HG02884 (cell line): Measurements from ENCODE around the gene SAMM50.

ENCODE experiments used
- ATAC-seq: cut with Tn5 transposase; IDR thresholded peaks from one replicate; pipeline ENCODE4 v1.9.1; 2021; ENCODE audit warnings: mild to moderate bottlenecking, moderate library complexity; ENCODE audit not compliant: unreplicated experiment

The SAMM50 gene

DNA sequence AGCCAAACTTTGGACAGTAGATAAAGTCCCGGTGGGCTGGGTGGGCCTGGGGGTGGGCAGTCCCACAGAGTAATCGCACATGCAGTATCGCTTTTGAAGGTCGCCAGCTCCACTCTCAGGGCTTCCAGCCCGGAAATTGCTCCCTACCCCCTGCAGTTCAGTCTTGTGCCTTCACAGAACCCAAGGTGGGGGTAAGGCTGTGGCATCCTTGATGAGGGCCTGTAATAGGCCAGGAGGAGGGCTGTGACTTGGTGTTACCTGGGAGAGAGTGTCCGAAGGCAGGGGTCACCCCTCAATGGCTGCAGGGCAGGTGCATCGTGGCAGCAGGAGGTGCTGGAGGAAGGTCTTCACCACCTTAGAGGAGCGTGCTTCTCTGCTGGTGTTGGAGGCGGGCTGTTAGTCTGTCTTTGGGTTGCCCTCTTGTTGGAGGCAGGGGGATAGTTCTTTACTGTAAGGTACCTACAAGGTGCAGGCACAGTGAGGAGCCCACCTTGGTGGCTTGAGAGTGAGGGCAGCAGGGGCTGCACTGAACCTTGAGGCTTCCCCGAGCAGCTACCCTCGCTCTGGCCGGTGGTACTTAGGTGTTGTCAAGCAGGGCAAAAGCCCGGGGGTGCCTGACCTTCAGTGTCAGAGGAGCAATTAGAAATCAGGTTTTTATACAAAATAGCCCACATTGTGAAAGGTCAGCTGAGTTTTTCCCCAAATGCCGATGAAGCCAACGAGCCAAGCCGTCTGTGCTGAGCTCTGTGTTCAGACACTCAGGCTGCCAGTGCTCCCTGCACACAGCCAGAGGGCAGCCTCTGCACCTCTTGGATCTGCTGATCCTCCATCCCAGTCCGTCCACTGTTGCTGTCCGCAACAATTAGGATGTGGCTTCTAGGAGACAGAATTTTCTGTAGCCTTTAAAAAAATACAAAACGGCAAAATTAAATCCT is 21.9 kb downstream of the SAMM50 start:
- ATAC-seq: no peak

DNA sequence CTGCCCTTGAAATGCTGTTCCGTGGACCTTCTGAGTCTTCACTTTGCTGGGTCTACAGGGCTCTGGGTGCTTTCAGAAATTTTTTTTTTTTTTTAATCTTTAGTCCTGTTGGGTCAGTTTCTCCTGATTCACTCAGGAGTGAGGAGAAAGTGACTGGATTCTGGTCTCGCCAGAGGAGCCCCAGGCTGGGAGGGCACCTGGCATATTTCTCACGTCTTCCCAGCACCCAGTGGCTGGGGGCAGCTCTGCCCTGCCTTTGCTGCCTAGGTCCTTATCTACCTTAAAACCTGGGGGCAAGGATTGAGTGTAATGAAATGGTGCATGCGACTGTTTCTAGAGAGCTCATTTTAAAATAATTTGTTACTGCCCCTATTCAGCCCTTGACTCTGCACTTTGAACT is 23.3 kb downstream of the SAMM50 start:
- no peak for ATAC-seq

- no peak for ATAC-seq
Measured at GRCh38 chr22:43980579-43980978, 25.3 kb downstream of the SAMM50 start.

DNA sequence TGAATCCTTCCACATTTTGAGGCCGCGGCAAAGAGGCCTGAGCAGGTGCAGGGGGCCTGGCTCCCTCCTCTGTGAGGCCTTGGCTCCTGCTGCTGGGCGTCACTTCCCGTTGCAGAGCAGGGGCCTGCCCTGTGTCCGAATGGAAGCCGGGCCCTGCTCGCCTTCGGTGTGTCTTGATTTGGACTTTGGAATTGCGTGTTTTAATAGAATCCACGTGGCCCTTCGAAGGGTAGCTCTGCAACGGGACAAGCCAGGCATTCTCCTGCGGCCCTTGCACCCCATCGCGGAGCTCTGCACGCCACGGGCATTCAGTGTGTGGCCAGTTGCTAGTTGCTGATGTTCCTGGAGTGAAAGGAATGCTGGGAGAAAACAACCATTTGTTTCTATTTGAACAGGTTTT is 25.8 kb downstream of the SAMM50 start:
- no peak for ATAC-seq

- no peak for ATAC-seq
Measured at GRCh38 chr22:43983808-43984207, 28.6 kb downstream of the SAMM50 start.

DNA sequence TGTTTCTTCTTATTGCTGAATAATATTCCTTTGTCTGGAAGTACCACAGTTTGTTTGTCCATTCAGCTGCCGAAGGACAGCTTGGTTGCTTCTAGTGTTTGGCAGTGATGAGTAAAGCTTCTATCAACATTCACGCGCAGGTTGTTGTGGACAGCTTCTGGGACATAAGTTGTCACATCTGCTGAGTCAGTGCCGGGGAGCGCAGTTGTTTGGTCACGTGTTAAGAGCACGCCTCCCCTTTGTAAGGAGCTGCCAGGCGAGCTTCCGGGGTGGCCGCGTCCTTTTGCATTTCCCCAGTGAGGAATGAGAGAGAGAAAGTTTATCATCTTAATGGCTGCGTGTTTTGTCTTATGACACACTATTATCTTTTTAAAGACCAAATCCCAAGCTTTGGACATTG is 30.3 kb downstream of the SAMM50 start:
- ATAC-seq: no peak

GRCh38 chr22:43988116-43988820 is 33.0 kb downstream of the SAMM50 start:
- no peak for ATAC-seq

- no peak for ATAC-seq
Measured at GRCh38 chr22:43988960-43989359, 33.7 kb downstream of the SAMM50 start.

DNA sequence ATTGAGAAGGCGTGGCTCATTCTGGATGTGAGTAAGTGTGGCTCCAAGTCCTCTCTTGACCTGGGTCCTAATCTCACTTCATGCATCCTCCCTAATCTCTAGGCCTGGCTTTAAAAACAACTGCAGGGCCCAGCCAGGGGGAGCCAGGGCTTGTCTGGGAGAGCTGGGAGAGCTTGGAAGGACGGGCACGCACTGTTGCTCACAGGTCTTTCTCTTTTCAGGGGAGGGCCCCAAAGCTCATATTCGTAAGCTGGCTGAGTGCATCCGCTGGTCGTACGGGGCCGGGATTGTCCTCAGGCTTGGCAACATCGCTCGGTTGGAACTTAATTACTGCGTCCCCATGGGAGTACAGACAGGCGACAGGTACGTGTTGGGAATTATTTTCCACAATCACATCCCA is 34.8 kb downstream of the SAMM50 start:
- no peak for ATAC-seq

- ATAC-seq: no peak
Measured at GRCh38 chr22:43991316-43992020, 36.2 kb downstream of the SAMM50 start.

DNA sequence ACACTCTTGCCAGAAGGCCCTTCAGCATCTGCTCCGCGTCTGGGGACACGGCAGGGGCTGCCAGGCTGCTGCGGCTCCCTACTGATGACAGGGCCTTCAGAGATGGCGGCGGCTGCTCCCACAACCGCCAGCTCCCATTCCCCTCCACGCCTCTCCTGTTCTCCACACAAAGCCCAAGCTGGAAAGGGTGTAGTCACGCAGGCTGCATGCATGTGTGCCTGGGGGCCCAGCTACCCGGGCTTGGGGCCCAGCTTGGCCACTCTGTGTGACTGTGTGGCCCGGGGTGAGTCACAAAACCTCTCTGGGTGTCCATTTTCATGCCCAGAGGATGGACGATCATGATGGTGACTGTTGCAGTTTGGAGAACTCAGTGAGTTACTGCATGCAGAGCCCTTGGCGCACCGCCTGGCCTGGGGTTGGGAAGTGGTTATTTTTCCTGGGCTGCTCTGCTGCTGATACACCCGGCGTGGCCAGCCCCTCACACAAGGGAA is 37.1 kb downstream of the SAMM50 start:
- ATAC-seq: no peak

GRCh38 chr22:43993072-43993760 is 38.0 kb downstream of the SAMM50 start:
- ATAC-seq: no peak

DNA sequence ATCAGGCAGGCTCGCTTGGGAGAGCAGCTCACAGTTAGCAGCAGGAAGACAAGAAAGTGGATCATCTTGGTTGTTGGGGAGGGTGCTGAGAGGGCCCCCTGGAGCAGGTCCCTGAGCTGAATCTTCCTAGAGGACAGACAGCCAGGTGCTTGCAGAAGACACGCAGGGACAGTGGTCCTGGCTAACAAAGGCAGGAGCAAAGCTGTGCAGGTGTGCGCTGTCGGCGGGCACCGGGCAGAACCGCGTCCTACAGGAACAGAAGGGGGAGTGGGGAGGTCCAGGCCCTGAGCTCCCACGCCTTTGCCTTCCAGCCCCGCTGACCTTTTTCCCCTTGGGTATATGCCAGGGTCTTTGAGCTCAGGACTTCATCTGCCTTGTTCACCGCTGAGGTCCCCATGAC is 38.8 kb downstream of the SAMM50 start:
- no peak for ATAC-seq

DNA sequence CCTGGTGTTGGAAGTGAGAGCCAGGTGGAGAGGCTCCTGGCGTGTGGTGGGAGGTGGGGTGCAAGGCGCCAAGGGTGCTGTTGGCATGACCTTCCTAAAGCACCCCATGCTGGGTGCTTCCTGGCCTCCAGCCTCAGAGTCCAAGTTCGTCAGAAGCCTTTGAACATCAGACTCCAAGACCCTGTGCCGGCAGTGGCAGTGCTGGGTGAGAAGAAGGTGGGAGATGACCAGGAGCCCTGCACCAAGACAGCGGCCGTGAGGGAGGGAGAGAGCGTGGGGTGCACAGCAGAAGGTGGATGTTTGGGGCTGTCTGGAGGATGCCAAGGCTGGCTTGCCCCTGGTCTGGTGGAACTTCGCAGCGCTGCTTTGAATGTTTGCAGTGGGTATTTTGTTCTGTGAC is 39.2 kb downstream of the SAMM50 start:
- no peak for ATAC-seq

DNA sequence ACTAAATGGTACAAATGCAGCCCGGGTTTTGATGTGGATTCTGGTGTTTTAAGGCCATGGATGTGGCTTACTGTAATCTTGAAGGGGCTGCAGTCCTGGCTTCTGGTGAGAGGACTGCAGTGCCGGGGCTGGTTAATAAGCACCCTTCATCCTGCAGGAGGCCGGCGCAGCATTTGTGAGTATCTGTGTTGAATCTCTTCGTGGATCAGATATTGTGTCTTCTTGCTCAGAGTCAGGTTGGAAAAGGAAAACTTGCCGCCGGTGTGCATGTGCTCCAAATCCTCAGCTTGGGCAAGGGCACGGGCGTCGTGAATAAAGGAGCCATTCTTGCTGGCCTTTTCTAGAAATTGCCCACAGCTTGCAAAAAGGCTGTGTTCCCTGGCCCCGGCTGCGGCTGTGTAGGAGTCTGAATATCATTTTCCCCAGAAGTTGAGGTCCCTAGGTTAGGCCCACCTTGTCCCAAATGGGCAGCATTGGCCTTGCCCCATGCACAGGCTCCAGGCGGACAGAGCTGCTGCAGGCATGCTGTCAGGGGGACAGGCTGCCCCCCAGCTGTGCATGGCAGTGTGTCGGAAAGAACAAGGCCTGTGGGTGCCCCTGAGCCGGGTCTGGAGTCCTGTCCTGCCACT is 39.9 kb downstream of the SAMM50 start:
- ATAC-seq: no peak

GRCh38 chr22:43995798-43996169 is 40.5 kb downstream of the SAMM50 start:
- no peak for ATAC-seq

- ATAC-seq: no peak
Measured at GRCh38 chr22:43996170-43996980, 41.1 kb downstream of the SAMM50 start.

- ATAC-seq: no peak
Measured at GRCh38 chr22:43996981-43997265, 41.7 kb downstream of the SAMM50 start.

DNA sequence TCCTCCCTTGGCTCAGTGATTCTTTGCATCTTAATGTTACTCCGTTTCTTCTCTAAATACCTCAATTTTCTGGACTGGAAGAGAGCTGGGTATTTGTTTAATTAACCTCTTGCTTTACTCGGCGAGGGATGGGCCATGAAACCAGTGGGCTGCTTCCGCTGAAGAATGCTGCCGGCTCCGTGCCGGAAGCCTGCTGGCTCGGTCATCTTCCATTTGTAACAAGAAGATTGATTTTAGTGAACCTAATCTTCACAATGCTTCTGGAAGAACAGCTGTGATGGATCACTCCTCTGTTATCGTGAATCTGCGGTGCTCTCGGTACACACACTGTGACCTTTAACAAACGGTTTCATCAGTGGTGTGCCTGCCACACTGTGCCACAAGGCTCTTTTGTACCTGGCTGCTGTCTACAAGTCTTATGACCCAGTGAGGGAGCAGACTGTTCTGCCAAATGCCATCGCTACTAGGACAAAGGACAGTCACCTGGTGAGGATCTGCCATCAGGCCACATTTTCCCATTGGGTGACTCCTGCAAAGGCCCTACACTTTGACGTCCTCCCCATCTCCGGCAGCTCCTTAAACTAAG is 43.5 kb downstream of the SAMM50 start:
- no peak for ATAC-seq
